Ishikawa (cell line): ENCODE data around the gene ZNF546.

Experiments used
- CEBPB ChIP-seq: IDR thresholded peaks from 2 replicates; pipeline ENCODE4 v1.6.1; 2012
- CREB1 ChIP-seq: IDR thresholded peaks from 2 replicates; pipeline ENCODE4 v1.6.1; 2012; ENCODE audit warnings: low read depth
- EGR1 ChIP-seq: IDR thresholded peaks from 2 replicates; pipeline ENCODE4 v1.6.1; 2012
- EP300 ChIP-seq: IDR thresholded peaks from 2 replicates; pipeline ENCODE4 v1.6.1; 2012; ENCODE audit warnings: borderline replicate concordance
- FOXM1 ChIP-seq: IDR thresholded peaks from 2 replicates; pipeline ENCODE4 v1.6.1; 2012; ENCODE audit warnings: low read depth, borderline replicate concordance
- NFIC ChIP-seq: IDR thresholded peaks from 2 replicates; pipeline ENCODE4 v1.6.1; 2012
- RAD21 ChIP-seq: IDR thresholded peaks from 2 replicates; pipeline ENCODE4 v1.6.1; 2012; ENCODE audit warnings: low read depth
- TAF1 ChIP-seq: IDR thresholded peaks from 2 replicates; pipeline ENCODE4 v1.6.1; 2012; ENCODE audit warnings: low read depth, mild to moderate bottlenecking
- TCF12 ChIP-seq: IDR thresholded peaks from 2 replicates; pipeline ENCODE4 v1.6.1; 2012; ENCODE audit warnings: low read depth
- TEAD4 ChIP-seq: IDR thresholded peaks from 2 replicates; pipeline ENCODE4 v1.6.1; 2012
- USF1 ChIP-seq: IDR thresholded peaks from 2 replicates; pipeline ENCODE4 v1.6.1; 2012
- YY1 ChIP-seq: IDR thresholded peaks from 2 replicates; pipeline ENCODE4 v1.6.1; 2012; ENCODE audit warnings: low read depth
- ZBTB7A ChIP-seq: IDR thresholded peaks from 2 replicates; pipeline ENCODE4 v1.6.1; 2012; ENCODE audit warnings: low read depth
- TF ChIP-seq, protein P1 (sequence below): IDR thresholded peaks from 2 replicates; pipeline ENCODE4 v1.6.1; 2012
- TF ChIP-seq, protein P2 (sequence below): IDR thresholded peaks from 2 replicates; pipeline ENCODE4 v1.6.1; 2012; ENCODE audit warnings: low read depth, mild to moderate bottlenecking

ZNF546 gene

DNA sequence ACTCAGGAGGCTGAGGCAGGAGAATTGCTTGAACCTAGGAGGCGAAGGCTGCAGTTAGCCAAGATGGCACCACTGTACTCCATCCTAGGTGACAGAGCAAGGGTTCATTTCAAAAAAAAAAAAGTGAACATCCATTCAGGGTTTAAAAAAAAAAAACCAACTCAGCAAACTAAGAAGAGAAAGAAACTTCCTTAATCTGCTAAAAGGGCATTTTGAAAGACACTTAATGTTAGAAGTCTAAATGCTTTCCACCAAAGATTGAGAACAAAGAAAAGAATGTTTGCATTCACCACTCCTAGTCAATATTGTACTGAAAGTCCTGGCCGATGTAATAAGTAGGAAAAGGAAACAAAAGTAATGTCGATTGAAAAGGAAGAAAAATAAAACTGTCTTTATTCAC lies 33.0 kb upstream of the ZNF546 start:
- TF ChIP-seq FOXM1 (no peak), TEAD4 (no peak), ZBTB7A (no peak), RAD21 (no peak)
- TF ChIP-seq, protein P1, sequence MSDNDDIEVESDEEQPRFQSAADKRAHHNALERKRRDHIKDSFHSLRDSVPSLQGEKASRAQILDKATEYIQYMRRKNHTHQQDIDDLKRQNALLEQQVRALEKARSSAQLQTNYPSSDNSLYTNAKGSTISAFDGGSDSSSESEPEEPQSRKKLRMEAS: no peak

- TF ChIP-seq, protein P2, sequence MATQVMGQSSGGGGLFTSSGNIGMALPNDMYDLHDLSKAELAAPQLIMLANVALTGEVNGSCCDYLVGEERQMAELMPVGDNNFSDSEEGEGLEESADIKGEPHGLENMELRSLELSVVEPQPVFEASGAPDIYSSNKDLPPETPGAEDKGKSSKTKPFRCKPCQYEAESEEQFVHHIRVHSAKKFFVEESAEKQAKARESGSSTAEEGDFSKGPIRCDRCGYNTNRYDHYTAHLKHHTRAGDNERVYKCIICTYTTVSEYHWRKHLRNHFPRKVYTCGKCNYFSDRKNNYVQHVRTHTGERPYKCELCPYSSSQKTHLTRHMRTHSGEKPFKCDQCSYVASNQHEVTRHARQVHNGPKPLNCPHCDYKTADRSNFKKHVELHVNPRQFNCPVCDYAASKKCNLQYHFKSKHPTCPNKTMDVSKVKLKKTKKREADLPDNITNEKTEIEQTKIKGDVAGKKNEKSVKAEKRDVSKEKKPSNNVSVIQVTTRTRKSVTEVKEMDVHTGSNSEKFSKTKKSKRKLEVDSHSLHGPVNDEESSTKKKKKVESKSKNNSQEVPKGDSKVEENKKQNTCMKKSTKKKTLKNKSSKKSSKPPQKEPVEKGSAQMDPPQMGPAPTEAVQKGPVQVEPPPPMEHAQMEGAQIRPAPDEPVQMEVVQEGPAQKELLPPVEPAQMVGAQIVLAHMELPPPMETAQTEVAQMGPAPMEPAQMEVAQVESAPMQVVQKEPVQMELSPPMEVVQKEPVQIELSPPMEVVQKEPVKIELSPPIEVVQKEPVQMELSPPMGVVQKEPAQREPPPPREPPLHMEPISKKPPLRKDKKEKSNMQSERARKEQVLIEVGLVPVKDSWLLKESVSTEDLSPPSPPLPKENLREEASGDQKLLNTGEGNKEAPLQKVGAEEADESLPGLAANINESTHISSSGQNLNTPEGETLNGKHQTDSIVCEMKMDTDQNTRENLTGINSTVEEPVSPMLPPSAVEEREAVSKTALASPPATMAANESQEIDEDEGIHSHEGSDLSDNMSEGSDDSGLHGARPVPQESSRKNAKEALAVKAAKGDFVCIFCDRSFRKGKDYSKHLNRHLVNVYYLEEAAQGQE: no peak
- no peak for TF ChIP-seq TEAD4
- TF ChIP-seq CEBPB: no peak
- TF ChIP-seq, protein P1: no peak
- no peak for TF ChIP-seq TCF12
- TF ChIP-seq TAF1: no peak
- no peak for TF ChIP-seq EGR1
- TF ChIP-seq CREB1: no peak
- no peak for TF ChIP-seq RAD21
- no peak for TF ChIP-seq ZBTB7A
- no peak for TF ChIP-seq YY1
These were observed 30.2 kb upstream of the ZNF546 start for GRCh38 chr19:39966617-39967016.

- TF ChIP-seq CEBPB: no peak
- no peak for TF ChIP-seq TCF12
- TF ChIP-seq TEAD4: no peak
- TF ChIP-seq FOXM1: no peak
- TF ChIP-seq EP300: no peak
- no peak for TF ChIP-seq EGR1
- TF ChIP-seq RAD21: no peak
- TF ChIP-seq ZBTB7A: no peak
- TF ChIP-seq, protein P1: no peak
- TF ChIP-seq YY1: no peak
- no peak for TF ChIP-seq TAF1
- TF ChIP-seq, protein P2: no peak
These were observed 29.3 kb upstream of the ZNF546 start for GRCh38 chr19:39967561-39967960.

DNA sequence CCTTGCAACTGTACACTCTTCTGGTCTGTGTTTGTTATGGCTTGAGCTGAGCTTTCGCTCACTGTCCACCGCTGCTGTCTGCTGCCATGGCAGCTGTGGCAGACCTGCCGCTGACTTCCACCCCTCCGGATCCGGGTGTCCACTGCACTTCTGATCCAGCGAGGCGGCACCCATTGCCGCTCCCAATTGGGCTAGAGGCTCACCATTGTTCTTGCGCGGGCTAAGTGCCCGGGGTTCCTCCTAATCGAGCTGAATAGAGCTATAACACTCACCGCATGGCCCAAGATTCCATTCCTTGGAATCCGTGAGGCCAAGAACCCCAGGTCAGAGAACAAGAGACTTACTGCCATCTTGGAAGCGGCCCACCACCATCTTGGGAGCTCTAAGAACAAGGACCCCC lies 28.1 kb upstream of the ZNF546 start:
- TF ChIP-seq TEAD4: no peak
- no peak for TF ChIP-seq ZBTB7A
- no peak for TF ChIP-seq EGR1
- TF ChIP-seq USF1: no peak
- no peak for TF ChIP-seq FOXM1
- no peak for TF ChIP-seq CREB1
- no peak for TF ChIP-seq YY1
- TF ChIP-seq TAF1: no peak
- TF ChIP-seq EP300: no peak
- TF ChIP-seq, protein P1: no peak
- TF ChIP-seq NFIC: no peak
- no peak for TF ChIP-seq TCF12
- TF ChIP-seq CEBPB: no peak
- TF ChIP-seq, protein P2: no peak

- no peak for TF ChIP-seq USF1
- no peak for TF ChIP-seq TAF1
- TF ChIP-seq TCF12: no peak
- no peak for TF ChIP-seq CEBPB
- TF ChIP-seq FOXM1: no peak
- TF ChIP-seq, protein P2: no peak
- TF ChIP-seq YY1: no peak
- TF ChIP-seq NFIC: no peak
- no peak for TF ChIP-seq ZBTB7A
- no peak for TF ChIP-seq TEAD4
These were observed 27.6 kb upstream of the ZNF546 start for GRCh38 chr19:39969266-39969665.
